RCC 7860 (cell line): ENCODE results near the gene ZBTB7C.

Source experiments
- DNase-seq: peaks from one replicate; pipeline ENCODE4 v3.0.0-alpha.2; 2015; ENCODE audit warnings: low spot score
- FAIRE-seq: peaks from 2 replicates; lab custom pipeline; 2012; peaks lifted over from hg19 to GRCh38; lab: Jason Lieb, UNC

ZBTB7C gene

DNA sequence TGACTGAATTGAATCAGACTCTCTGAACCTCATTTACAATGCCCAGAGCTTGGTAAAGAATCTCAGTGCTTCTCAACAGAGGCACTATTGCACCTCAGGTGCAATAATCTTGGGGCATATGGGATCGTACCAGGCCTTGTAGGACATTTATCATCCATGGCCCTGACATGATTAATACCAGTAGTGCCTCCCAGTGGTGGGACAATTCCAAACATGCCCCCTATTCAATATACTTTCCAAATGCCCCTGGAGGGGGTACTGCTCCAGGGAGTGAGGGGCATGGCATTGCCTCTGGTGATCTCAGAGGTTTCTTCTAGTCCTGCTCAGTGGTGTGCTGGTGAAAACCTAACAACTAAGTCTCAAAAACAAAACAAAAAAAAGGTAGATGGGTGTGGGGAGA, 303.9 kb downstream of the ZBTB7C start:
- FAIRE-seq (no peak), DNase-seq (no peak)

DNA sequence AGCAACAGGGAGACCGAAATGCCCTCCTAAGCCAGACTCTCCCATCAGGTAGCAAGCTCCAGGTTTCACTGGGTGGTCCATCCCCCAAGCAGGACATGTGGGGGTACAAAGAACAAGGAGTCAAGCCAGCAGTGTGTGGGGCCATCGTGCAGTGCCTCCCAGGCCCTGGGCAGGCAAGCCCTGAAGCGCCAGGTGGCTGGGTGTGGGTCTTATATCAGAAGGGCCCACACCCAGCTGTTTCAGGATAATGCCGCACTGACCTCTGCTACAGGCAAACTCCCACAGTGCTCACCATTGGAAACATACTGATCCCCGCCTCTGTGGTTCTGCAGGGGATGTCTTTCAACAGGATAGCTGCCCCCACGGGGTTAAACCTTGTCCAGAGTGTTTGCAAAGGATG, 304.5 kb downstream of the ZBTB7C start:
- DNase-seq = no peak
- no peak for FAIRE-seq

DNA sequence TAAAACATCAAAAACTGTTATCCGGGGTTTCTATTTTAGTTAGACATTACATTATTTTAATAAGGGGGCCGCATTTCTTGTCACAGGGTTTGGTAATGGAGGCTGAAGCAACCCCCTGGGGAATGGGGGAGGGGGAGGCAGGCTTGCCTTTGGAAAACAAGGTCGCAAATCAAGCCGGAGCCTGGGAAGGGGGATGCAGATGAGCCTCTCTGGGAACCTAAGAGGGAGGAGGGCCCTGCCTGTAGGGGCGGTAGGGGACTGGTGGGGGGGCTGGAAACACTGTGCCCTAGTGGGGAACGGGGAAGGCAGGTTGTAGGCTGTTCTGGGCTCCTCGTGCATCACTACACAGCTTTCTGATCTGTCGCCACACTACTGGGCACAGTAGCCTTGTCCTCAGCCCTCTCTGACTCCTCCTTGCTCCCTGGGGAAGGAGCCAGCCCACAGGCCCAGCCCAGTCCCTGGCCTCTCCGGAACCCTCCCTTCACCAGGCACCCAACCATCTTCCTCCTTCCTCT, 308.5 kb downstream of the ZBTB7C start:
- no peak for DNase-seq
- no peak for FAIRE-seq

DNA sequence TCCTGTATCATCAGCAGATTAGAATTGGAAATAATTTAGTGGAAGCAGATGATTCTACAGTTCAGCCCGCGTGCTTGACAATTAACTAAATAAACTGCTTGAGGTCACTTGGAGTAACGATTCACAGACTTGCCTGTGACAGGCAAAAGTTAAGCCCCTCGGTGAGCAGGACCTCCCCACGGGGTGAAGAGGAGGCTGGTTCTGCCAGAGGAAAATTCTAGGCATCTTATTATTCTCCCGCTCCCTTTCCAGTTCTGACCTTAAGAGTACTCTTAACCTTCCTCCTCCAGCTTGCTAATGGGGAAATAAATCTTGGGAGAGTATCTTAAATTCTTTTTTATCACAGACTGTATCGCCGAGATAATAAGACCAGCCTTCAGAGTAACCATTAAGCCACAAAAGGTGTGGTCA, 309.0 kb downstream of the ZBTB7C start:
- FAIRE-seq = no peak

DNA sequence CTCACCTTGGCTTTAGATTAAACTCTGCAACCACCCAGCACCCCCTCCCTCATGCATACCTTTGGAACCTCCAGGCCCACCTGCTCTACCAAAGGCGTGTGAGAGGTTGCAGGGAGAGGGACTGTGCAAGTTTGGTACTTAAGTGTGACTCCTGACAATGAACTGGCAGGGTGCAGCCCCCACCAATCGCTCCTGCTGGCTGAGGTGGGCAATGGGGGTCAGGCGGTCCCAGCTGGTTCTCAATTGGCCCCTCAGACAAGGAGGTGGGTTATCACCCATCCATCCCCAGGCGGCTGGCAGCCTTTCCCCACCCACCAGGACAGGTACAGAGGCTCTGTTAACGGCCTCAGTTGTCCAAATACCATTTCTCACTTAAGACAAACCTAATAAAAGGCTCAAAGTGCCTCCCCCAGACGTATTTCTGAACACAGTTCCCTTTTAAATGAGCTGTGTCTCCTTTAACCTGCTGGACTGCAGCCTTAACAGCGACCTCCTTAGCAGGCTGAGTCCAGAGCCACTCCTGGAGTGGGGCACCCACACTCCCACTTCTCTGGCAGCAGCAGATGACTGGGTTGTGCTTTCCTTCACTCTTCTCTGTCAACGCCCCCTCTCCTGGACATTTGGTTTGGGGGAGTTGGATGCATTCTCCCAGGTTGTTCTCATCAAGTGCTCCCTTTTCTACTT, 309.6 kb downstream of the ZBTB7C start:
- no peak for FAIRE-seq
- no peak for DNase-seq

More for the DNA sequence above, 309.0 kb downstream of the ZBTB7C start:
- DNase-seq = no peak

DNA sequence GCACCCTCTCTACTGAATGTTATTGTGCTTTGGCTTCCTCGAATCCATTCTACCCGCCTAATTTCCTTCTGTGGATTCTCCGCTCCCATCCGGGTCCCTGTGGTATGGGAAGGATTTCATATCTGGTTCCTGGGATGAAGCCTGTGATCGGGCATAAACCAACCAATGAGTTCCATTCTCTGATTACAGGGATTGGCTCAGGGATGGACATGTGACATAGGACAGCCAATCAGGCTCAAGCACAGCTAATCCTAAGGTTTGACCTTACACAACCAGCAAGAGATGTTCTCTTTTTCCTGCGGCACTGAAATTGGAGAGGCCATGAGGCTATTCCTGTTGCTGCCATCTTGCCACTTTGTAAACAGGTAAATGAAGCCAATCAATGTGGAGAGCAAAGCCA, 310.6 kb downstream of the ZBTB7C start:
- FAIRE-seq = no peak
- DNase-seq = no peak

DNA sequence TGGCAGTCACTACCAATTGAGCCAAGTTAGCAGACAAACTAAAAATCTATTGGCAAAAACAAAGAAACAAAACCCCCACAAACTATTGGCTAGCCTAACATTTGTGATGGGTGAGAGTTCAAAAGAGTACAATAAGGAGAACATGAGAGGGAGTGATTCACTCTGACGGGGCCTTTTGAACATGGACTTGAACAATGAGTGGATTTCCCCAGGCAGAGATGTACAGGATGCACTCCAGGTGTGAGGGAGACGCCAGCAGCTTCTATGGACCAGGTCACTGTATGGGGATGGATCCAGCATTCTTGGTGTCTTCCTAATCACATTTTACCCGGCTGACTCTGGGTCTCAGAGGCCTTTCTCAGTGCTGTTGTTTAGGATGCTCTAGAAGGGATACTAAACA, 311.2 kb downstream of the ZBTB7C start:
- FAIRE-seq (no peak), DNase-seq (no peak)

DNA sequence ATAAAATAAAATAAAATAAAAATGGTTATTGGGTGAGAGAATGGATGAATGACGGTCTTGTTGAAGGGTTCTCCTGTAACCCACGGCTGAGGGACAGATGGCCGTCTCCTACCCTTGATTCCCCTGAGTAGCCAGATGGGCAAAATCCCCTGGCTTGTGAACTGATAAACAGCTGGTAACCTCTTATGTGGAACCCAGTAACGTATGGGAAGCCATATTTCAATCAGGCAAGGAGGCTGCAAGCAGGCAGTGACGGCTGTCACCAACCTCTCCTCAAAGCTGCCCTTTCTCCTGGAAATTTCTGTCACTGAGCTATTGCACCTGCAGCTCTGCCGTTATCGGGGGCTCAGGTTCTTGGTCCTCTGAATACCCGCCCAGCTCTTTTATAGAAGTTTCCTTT, 313.5 kb downstream of the ZBTB7C start:
- DNase-seq (no peak), FAIRE-seq (no peak)

DNA sequence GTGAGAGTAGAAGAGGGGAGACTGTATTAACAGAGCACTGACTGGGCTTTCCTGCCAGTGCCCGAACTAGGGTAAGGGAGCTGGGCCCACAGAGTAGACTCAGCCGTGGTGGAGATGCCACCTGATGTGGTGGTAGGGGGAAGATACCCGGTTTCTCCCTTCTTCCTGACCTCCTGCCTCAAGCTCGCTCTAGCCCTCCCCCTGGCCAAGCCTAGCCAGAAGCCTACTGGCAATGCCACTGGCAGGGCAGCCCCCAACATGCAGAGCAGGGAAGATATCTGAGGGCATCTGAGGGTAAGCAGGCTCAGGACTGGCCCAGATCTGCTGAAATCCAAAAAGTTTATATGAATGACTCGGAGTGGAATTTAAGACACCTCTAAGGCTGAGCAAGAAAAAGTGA, 316.1 kb downstream of the ZBTB7C start:
- no peak for FAIRE-seq
- no peak for DNase-seq

DNA sequence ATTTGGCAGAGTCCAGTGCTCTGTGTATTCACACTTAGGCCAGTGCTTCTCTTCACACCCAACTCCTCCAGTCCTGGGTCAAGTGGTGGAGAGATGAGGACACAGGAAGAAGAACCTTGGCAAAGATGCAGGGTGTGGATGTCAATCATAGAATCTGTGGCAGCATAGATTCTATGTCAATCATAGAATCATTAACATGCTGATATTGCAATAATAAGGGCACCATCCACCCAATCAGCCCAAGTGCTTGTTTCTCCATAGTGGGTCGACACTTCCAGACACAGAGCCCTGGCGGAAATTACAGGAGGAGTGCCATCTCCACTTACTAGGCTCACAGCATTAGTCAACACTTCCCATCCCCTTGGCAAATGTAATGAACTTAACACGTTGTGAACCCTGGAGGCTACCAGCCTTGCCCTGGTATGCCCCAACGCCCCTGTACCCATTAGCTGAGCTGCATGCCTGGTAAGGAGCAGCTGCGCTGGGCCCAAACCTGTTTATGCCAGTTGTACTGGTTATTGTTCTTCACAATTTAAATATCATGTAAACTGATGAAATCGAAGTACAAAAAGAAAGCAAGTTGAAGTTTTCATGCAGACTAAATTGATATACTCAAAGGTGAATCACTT, 317.2 kb downstream of the ZBTB7C start:
- no peak for FAIRE-seq
- no peak for DNase-seq

DNA sequence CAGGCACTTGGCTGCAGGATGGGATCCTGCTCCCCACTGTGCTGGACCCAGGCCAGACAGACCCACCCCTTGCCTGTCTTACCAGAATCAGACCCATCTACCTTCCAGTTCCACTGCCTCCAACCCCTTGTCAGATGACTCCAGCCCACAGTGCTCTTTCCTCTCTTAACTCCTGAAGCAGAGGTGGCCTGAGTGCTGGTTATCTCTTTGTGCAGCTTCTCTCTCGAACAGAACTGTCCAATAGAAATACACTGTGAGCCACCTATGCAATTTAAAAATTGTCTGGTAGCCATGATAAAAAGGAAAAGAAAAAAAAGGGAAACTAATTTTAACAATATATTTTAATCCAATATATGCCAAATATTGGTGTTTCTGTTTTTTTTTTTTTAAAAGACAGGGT, 318.5 kb downstream of the ZBTB7C start:
- DNase-seq (no peak), FAIRE-seq (no peak)

DNA sequence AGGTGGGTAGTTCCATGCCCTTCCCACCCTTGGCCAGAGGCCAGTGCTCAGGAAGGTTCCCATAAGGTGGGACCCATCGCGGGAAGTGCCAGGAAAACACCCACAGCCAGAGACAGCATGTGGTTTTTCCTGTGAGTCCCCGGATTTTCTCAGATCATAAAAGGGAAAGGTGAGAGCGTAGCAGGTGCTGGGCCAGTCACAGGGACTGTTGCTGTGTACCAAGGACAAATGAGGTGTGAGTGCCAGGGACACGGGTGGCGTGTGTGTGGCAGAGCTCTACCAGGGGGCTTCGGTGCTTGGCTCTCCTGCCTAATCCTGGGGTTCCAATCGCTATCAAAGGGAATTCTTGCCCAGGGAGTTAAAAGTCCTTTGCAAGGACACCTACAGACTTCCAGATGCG, 319.2 kb downstream of the ZBTB7C start:
- DNase-seq = no peak
- FAIRE-seq = no peak

DNA sequence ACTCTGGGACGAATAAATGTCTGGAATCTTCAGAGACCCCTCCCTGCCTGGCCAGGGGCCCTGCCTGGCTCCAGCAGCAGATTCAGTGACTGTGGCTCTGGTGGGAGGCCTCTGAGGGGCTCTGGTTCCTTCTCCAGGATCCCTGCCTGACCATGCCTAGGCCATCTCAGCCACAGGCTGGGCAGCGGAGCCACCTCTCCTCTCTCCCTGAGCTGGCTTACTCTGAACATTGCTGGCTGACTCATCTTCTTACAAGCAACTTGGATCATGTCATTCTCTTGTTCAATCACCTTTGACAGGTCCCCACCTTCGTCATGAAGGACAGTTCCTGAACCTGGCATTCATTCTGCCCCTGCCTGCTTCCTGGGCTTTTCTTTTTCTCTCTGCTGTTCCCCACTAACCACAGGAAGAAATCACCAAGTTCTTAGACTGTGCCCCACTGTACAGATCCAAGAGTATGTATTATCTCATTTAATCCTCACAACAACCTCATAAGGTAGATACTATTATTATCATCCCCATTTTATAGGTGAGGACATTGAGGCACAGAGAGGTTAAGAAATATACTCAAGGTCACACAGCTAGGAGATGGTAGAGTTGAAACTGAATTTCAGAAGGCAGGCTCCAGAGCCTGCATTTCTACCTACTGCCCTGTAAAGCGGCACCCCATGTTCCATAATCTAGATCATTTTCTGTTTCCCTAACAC, 323.2 kb downstream of the ZBTB7C start:
- FAIRE-seq (no peak), DNase-seq (no peak)

DNA sequence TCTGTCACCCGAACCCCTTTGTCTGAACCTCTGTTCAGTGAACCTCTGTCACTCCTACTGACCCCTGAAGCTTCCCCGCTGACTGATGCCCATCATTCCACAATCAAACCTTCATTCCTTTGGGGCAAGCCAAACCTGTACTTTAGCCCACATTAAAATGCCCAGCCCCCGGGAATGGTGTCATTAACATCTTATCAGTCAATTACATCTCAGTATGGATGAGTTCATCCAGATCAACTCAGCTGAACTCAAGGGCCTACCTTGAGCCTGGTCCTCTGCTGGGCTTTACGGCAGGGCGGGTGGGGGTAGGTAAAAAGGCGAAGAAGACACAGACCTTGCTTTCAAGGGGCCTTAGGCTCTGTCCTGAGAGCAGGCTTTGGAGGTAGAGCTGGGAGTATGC, 324.3 kb downstream of the ZBTB7C start:
- no peak for DNase-seq
- no peak for FAIRE-seq

DNA sequence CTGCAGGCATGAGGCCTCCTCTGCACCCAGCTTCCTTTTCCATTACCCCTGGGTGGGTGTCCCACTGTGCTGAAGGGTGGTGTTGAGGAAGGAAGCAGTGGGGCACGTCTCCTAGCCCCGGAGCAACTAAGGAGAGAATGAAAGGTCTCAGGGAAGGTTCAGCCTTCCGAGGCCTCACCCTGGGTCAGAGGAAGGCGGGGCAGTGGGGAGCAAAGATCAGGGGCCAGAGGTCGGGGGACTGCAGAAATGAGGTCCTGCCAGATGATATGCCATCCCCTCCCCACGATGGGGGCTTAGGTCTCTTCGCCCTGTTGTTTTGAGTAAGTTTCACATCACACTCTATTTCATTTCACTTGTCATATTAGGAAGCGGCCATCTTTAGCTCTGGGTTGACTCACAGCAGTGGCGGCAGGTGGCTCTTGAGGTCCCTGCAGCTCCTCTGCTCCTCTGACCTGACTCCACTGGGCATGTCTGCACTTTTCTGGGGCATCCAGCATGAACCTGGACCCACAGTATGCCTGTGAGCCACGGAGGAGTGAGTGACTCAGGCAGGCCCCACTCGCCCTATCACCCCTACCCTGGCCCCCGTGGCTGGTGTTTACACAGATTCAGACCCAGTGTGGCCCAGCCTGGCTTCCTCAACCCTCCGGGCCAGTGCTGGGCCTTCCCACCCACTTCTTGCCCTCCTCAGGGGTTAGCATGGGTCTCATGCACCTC, 325.0 kb downstream of the ZBTB7C start:
- no peak for FAIRE-seq
- DNase-seq = no peak

DNA sequence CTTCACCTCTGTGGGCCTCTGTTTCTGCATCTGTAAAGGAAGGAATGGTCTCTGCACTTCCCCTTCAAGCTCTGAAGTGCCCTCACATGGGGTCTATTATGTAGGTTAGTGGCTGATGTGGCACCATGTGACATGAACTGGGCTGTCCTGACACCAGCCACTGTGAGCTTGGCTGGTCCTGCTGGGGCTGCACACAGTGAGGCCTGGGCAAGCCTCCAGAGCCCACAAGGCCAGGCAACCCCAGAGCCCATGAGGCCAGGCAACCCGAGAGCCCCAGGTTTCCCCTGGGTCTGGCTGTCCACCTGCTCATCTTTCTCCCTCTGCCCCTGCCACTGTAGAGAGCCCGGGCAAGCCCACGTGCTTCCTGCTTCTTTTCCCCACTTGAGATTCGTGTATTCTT, 328.6 kb downstream of the ZBTB7C start:
- FAIRE-seq = no peak
- DNase-seq = no peak

DNA sequence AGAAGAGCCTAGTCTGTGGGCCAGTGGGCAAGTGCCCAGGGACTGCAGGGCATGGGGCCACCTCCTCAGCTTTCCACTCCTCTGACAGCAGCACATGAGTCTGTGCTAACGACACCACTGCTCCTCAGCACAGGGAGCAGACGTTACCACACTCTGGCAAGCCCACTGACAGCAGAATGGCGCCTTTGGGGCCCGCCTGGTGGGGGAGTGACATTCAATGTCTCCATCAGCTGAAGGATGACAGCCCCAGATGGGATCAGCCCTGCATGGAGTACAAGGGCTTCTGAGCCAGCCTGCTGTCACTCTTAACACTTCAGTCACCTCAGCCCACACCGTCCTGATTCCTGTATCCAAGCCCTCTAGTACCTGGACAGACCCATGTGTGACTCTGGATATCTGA, 329.3 kb downstream of the ZBTB7C start:
- no peak for FAIRE-seq

DNA sequence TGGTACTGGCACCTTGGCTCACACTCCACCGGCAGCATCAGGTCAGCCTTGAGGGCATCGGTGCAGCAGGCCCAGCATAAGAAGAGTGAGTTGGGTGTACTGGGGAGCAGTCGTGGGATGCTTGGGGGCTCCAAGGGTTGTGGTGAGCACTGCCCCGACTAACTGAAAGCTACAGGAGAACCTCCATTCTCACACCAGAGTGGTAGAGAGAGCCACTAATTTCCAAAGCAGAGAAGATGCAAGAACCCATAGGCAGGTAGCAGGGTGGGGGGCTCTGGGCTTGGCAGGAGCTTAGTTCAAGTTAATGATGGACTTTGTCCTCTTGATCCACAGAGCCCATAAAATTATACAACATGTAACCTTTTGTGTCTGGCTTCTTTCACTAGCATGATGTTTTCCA, 330.7 kb downstream of the ZBTB7C start:
- FAIRE-seq (no peak), DNase-seq (no peak)

More for the DNA sequence above, 329.3 kb downstream of the ZBTB7C start:
- no peak for DNase-seq

DNA sequence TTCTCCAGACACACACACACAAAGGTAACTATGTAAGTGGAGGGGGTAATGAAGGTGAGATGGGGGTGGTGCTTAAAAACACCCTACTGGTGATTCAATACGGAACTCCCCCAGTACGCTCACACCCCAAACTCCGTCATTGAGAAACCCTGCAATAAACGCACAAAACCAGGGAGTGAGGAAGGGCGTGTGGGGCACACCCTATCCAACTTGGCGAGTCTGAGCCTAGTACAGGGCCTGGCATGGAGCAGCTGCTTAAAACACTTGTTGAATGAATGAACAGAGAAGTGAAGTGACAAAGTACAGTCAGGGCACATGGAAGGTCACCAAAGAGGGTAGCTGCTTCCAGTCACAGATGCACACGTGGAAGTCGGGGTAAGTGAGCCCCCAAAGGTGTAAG, 331.9 kb downstream of the ZBTB7C start:
- FAIRE-seq (no peak), DNase-seq (no peak)

DNA sequence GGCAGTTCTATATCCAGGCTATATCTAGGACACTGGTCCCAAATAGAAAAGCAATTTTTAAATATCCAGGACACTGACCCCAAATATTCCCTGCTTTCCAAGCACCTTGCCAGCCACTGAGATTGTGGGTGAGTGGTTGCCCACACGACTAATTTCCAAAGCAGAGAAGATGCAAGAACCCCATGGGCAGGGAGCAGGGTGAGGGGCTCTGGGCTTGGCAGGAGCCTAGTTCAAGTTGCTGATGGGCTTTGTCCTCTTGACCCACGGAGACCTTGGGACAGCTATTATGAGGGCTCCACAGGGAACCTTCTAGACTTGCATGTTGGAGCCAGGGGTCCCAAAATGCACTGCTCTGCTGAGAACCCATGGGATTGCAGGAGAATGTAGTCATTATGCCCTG, 332.7 kb downstream of the ZBTB7C start:
- FAIRE-seq (no peak), DNase-seq (no peak)

DNA sequence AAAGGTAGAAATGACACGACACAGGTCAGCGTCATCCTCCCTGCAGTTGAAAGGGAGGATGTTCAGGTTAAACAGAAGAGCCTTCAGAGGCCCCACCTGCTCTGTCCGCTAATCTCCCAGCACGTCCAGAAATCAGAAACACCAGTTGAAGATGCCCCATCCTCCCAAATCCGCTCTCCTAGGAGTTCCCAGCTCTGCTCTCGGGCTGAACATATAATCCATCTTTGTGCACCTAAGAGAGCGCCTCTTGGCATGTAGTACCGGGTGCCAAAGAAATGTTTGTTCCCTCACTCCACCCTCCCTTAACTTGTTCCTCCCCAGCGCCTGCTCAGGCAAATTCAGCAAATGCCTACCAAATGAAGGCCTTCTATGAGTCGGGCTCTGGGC, 333.5 kb downstream of the ZBTB7C start:
- no peak for DNase-seq
- FAIRE-seq = no peak
